Right hindlimb (tissue), 1 donor: ENCODE results near the gene LGALS8.
"Not testable (repeated sequence)": the region's sequence is repeated elsewhere in the genome, so short reads cannot be mapped to it uniquely, and the experiment has no call there.

Experiments
- DNase-seq: peaks from one replicate; pipeline ENCODE4 v3.0.0-alpha.2; 2018

LGALS8 gene

DNA sequence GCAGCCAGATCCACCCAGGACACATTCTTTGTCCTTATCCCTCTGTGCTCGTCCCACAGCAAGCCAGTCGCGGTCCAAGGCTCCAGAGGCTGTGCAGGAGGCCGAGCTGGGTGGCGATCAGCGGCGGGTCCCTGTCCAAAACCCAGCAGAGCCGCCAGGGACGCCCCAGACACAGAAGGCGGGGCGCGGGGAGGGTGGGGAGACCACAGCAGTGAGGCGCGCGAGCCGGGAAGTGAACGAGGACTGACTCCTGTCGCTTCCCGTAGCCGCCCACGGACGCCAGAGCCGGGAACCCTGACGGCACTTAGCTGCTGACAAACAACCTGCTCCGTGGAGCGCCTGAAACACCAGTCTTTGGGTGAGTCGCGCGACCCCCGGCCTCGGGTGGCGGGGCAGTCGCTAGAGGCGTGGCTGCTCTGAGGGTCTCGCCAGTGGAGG is at the start of gene LGALS8:
LGALS8 (plus strand) TSS at position 279 of the 438 bp plus-strand sequence. CDS start 2,089 bp downstream, outside the sequence.
- peak; percentile 93 for DNase-seq

- no peak for DNase-seq
Observed at GRCh38 chr1:236476019-236476418, 47.8 kb upstream of the LGALS8 start.

GRCh38 chr1:236480758-236481436 is 42.9 kb upstream of the LGALS8 start:
- no peak for DNase-seq

- DNase-seq, result no peak
Observed at GRCh38 chr1:236484310-236484971, 39.3 kb upstream of the LGALS8 start.

GRCh38 chr1:236486356-236487002 is 37.3 kb upstream of the LGALS8 start:
- DNase-seq, result no peak

GRCh38 chr1:236489161-236489560 is 34.6 kb upstream of the LGALS8 start:
- not testable (repeated sequence) for DNase-seq

DNA sequence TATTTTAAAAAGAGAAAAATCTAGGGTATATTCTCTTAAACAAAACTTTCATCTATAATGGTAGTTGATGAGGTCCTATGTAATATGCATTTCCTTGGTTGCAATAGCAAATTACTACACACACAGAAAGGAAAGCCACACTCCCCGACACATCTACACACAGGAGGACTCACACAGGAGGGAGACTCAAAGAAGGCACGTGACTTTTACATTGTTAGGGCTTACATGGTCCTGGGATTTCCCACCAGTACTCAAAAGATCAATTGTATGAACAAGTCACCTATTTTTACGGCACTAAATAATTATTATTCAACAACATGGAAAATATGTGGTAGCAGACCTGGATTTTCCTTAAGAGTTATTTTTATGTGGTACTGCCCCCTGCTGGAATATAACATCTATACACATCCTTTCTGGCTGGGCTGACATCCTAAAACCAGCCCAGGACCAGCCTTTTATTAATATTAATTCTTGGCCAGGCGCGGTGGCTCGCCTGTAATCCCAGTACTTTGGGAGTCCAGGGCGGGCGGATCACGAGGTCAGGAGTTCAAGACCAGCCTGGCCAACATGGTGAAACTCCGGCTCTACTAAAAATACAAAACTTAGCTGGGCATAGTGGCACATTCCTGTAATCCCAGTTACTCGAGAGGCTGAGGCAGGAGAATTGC is 33.9 kb upstream of the LGALS8 start:
- no peak for DNase-seq

GRCh38 chr1:236491469-236492136 is 32.2 kb upstream of the LGALS8 start:
- no peak for DNase-seq

DNA sequence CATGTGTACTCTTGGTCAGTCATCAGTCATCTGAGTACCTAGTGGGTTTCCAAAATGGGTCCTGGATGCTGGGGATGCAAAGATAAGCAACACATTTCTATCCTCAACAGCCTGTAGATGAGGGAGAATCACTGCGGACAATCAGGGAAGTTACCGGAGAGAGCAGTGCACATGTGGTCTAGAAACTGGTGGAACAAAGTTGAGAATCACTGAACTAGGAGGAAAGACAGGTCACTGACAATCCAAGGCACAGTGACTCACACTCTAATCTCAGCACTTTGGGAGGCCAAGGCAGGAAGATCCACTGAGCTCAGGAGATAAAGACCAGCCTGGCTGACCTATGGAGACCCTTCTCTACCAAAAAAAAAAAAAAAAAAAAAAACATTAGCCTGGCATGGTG is 31.4 kb upstream of the LGALS8 start:
- no peak for DNase-seq

DNA sequence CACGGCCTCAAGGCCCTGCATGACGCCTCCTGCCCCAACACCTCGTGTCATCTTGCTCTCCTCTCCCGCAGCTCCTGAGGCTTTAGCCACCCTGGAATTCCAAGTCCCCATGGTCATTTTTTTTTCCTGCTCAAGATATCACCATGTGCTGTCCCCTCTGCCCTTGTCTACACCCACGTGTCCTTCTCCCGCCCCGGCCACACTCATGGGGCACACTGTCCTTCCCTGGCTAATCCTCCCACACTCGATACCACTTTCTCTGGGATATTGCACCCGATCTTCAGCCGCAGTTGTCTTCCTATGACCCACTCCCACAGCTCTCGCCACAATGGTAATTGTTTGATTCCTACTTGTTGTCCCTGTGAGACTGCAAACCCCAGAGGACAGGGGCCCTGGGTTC is 29.7 kb upstream of the LGALS8 start:
- DNase-seq, result no peak

- no peak for DNase-seq
Observed at GRCh38 chr1:236494586-236495466, 29.0 kb upstream of the LGALS8 start.

GRCh38 chr1:236495467-236496112 is 28.2 kb upstream of the LGALS8 start:
- DNase-seq, result no peak

DNA sequence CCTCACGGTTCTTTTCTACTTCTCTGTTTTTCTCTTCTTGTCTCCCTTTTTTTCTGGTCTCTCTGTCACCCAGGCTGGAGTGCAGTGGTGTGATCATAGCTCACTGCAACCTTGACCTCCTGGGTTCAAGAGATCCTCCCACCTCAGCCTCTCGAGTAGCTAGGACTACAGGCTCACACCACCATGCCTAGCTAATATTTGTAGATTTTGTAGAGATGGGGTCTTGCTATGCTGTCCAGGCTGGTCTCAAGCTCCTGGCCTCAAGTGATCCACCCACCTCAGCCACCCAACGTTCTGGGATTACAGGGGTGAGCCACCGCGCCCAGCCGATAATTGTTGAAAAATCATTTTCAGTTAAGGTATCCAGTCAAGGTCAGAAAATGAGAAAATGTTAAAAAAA is 25.9 kb upstream of the LGALS8 start:
- no peak for DNase-seq

- DNase-seq, result no peak
Observed at GRCh38 chr1:236501093-236501492, 22.7 kb upstream of the LGALS8 start.

DNA sequence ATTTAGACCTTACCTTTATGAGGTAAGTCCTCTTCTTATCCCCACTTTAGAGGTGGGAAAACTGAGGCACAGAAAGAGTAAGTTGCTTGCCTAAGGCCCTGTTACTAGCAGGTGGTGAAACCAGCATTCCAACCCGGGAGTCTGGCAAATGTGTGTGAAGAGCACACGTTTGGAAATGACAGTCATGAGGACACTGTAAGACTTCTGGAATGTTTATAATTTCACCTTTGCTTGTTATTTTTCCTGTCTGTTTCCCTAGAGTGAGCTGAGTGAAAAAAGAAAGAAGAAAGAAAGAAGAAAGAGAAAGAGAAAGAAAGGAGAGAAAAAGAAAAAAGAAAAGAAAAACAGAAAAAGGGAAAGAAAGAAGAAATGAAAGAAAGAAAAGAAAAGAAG is 21.2 kb upstream of the LGALS8 start:
- DNase-seq, result no peak

GRCh38 chr1:236502972-236503639 is 20.7 kb upstream of the LGALS8 start:
- DNase-seq, result peak; percentile 53

- DNase-seq, result not testable (repeated sequence)
Observed at GRCh38 chr1:236504338-236504737, 19.4 kb upstream of the LGALS8 start.

DNA sequence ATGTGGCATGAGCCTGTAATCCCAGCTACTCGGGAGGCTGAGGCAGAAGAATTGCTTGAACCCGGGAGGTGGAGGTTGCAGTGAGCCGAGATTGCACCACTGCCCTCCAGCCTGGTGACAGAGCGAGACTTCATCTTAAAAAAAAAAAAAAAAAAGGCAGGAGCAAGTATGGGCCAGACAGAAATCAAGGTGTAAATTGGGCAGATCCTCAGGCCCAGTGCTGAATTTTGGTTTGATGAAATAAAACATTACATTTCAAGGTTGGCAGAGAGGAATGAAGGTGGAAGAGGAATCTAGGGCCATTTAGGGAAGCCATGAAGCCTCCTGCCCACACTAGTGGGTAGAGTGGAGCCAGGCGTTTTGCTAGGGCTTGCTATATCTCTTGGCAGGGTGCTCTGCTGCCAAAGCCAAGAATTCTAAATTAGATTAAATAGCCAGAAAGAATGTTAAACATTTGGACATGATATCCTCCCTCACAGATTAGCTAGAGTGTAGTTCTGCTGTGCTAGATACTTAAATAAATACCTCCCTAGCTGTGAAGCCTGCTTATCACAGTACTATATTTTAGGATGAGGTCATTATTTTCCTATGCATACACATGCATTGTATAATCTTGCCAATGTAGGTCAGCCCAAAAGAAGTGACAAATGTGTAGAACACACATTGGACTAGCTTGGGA is 16.6 kb upstream of the LGALS8 start:
- no peak for DNase-seq

DNA sequence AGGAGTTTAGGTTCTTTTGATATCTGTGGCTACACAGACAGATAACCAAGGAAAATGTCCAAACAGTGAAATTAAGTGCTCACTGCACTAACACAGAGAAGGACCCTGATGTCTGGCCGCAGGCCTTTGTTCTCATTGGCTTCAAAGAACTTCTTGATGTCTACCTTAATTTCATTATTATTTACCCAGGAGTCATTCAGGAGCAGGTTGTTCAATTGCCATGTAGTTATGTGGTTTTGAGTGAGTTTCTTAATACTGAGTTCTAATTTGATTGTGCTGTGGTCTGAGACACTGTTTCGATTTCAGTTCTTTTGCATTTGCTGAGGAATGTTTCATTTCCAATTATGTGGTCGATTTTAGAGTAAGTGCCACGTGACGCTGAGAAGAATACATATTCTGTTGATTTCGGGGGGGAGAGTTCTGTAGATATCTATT is 15.2 kb upstream of the LGALS8 start:
- no peak for DNase-seq

- DNase-seq, result no peak
Observed at GRCh38 chr1:236509203-236509602, 14.6 kb upstream of the LGALS8 start.
